ENCODE measurements around the gene CCDC167.

Gene CCDC167

GRCh38 chr6:37531026-37531425 lies 31.3 kb upstream of the CCDC167 start:
- H3K4me3 ChIP-seq (ENCODE audit: low read depth, low read length): no peak overlapping the region

- H3K4me3 ChIP-seq (ENCODE audit: low read depth, low read length): no peak overlapping the region
Measured at GRCh38 chr6:37530297-37530696, 30.6 kb upstream of the CCDC167 start.

- no peak overlapping the region for H3K4me3 ChIP-seq (ENCODE audit: low read depth, low read length)
Measured at GRCh38 chr6:37528541-37528940, 28.8 kb upstream of the CCDC167 start.

- no peak overlapping the region for H3K4me3 ChIP-seq (ENCODE audit: low read depth, low read length)
Measured at GRCh38 chr6:37525460-37526357, 26.0 kb upstream of the CCDC167 start.

GRCh38 chr6:37524970-37525318 lies 25.3 kb upstream of the CCDC167 start:
- H3K4me3 ChIP-seq (ENCODE audit: low read depth, low read length): no peak overlapping the region

GRCh38 chr6:37524025-37524969 lies 24.6 kb upstream of the CCDC167 start:
- no peak overlapping the region for H3K4me3 ChIP-seq (ENCODE audit: low read depth, low read length)

GRCh38 chr6:37523412-37523811 lies 23.7 kb upstream of the CCDC167 start:
- no peak overlapping the region for H3K4me3 ChIP-seq (ENCODE audit: low read depth, low read length)

GRCh38 chr6:37522836-37523235 lies 23.1 kb upstream of the CCDC167 start:
- no peak overlapping the region for H3K4me3 ChIP-seq (ENCODE audit: low read depth, low read length)

- H3K4me3 ChIP-seq (ENCODE audit: low read depth, low read length): no peak overlapping the region
Measured at GRCh38 chr6:37521674-37522073, 22.0 kb upstream of the CCDC167 start.

- no peak overlapping the region for H3K4me3 ChIP-seq (ENCODE audit: low read depth, low read length)
Measured at GRCh38 chr6:37520926-37521325, 21.2 kb upstream of the CCDC167 start.

GRCh38 chr6:37519461-37519860 lies 19.8 kb upstream of the CCDC167 start:
- no peak overlapping the region for H3K4me3 ChIP-seq (ENCODE audit: low read depth, low read length)

- no peak overlapping the region for H3K4me3 ChIP-seq (ENCODE audit: low read depth, low read length)
Measured at GRCh38 chr6:37518116-37518515, 18.4 kb upstream of the CCDC167 start.

GRCh38 chr6:37517411-37517812 lies 17.7 kb upstream of the CCDC167 start:
- H3K4me3 ChIP-seq (ENCODE audit: low read depth, low read length): no peak overlapping the region

GRCh38 chr6:37516920-37517405 lies 17.3 kb upstream of the CCDC167 start:
- H3K4me3 ChIP-seq (ENCODE audit: low read depth, low read length): no peak overlapping the region

GRCh38 chr6:37516076-37516919 lies 16.6 kb upstream of the CCDC167 start:
- H3K4me3 ChIP-seq (ENCODE audit: low read depth, low read length): no peak overlapping the region

GRCh38 chr6:37515712-37516075 lies 16.0 kb upstream of the CCDC167 start:
- H3K4me3 ChIP-seq (ENCODE audit: low read depth, low read length): no peak overlapping the region

- H3K4me3 ChIP-seq (ENCODE audit: low read depth, low read length): no peak overlapping the region
Measured at GRCh38 chr6:37514837-37515236, 15.1 kb upstream of the CCDC167 start.

- no peak overlapping the region for H3K4me3 ChIP-seq (ENCODE audit: low read depth, low read length)
Measured at GRCh38 chr6:37514321-37514771, 14.7 kb upstream of the CCDC167 start.

- H3K4me3 ChIP-seq (ENCODE audit: low read depth, low read length): no peak overlapping the region
Measured at GRCh38 chr6:37513576-37513975, 13.9 kb upstream of the CCDC167 start.

GRCh38 chr6:37513155-37513554 lies 13.5 kb upstream of the CCDC167 start:
- no peak overlapping the region for H3K4me3 ChIP-seq (ENCODE audit: low read depth, low read length)

All from iPS-11a (cell line).